Measurements from ENCODE around the gene EFHC1.

The EFHC1 gene

GRCh38 chr6:52558266-52559000 lies 138.3 kb downstream of the EFHC1 start:
- DNase-seq, result no peak

DNA sequence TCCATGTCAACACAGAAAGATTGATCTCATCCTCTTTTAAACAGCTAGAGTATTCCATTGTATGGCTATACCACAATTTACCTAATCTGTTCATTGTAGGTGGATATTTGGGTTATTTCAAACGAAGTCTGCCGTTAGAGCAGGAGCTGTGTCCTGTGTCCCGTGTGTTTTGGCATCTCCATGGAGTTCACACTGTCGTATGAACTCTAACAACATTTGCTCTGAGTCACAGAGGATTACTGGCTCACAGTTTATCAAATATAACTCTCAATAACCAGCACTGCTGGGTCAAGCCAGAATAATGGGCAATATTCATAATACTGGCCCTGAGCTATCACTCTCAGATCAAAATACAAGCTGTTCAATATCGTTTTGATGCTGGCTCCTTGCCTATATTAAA lies 140.3 kb downstream of the EFHC1 start:
- DNase-seq, result no peak

- no peak for DNase-seq
Observed at GRCh38 chr6:52562911-52563310, 142.8 kb downstream of the EFHC1 start.

DNA sequence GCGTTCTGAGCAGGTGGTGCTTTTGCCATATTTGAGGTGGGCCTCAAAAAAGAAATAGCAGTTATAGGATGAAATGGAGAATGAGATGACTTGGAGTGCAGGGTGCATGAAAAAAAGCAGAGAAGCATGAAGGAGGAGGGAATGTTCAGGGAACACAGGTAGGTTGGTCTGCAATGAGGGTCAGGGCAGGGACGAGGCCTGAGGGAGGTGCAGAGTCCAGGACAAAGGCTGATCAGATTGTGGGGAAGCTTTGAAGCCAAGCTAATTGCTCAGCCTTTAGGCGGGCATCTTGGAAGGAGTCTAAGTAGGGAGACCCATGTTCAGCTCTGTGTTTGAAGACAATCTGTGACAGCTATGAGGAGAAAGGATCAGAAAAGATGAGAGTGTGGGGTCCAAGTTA lies 144.7 kb downstream of the EFHC1 start:
- DNase-seq, result no peak

- DNase-seq, result no peak
Observed at GRCh38 chr6:52566201-52566600, 146.1 kb downstream of the EFHC1 start.

GRCh38 chr6:52566853-52567279 lies 146.7 kb downstream of the EFHC1 start:
- no peak for DNase-seq

GRCh38 chr6:52568320-52568719 lies 148.2 kb downstream of the EFHC1 start:
- no peak for DNase-seq

DNA sequence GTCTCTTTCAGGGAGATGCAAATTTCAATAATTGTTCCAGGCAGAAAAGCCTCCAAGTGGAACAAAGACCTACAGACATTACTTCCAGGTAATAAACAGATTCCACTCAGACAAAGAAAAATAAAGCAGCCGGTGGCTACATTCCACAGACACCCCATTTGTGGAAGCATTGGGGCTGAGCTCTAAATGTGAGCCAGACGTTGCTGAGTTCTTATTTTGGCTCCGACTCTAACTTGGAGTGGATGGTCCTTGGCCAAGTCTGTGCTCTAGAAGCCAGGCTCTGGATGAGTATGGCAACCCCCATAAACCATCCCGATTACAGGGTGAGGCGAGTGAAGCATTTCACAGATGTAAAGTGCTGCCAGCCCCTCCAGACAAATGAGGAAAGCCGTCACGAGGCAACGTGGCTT lies 150.2 kb downstream of the EFHC1 start:
- no peak for DNase-seq

GRCh38 chr6:52571099-52571755 lies 151.1 kb downstream of the EFHC1 start:
- DNase-seq, result no peak

GRCh38 chr6:52572536-52572935 lies 152.4 kb downstream of the EFHC1 start:
- no peak for DNase-seq

GRCh38 chr6:52573295-52573694 lies 153.2 kb downstream of the EFHC1 start:
- DNase-seq, result no peak

All from activated T-cell treated with anti-CD3 and anti-CD28 coated beads, Interleukin-2, amount 50 U/mL, for 48 hours (primary cell).